Liver (tissue), 9 donors: Measurements from ENCODE around the gene LDAH. TPM values are rescaled to one million over a fixed set of nuclear protein-coding genes. Genes with fewer than 3 reads are reported as not detected.

Source experiments
- DNase-seq: peaks from one replicate; pipeline ENCODE4 v3.0.0-alpha.2; 2017; ENCODE audit warnings: low spot score
- H3K27ac ChIP-seq, 2 donors: one replicate each; pipeline ENCODE4 v1.7.0; 2013; ENCODE audit warnings: inconsistent platforms in 2 of 2, low read length in 2 of 2, control low read depth in 1 of 2, low read depth in 1 of 2, mild to moderate bottlenecking in 1 of 2
- H3K27me3 ChIP-seq, 4 donors: one replicate each; pipeline versions ENCODE4 v1.6.1 to v1.7.0; 2013; ENCODE audit warnings: low read length in 3 of 4, inconsistent platforms in 1 of 4, mild to moderate bottlenecking in 1 of 4, moderate library complexity in 1 of 4; ENCODE audit not compliant: control insufficient read depth in 4 of 4, insufficient read depth in 4 of 4
- H3K36me3 ChIP-seq, 4 donors: one replicate each; pipeline versions ENCODE4 v1.6.1 to v1.7.0; 2013; ENCODE audit warnings: low read length in 3 of 4, mild to moderate bottlenecking in 3 of 4, low read depth in 1 of 4, moderate library complexity in 1 of 4; ENCODE audit not compliant: control insufficient read depth in 4 of 4, insufficient read depth in 3 of 4
- H3K4me1 ChIP-seq, 4 donors: one replicate each; pipeline versions ENCODE4 v1.6.1 to v1.7.0; 2013; ENCODE audit warnings: low read length in 3 of 4, mild to moderate bottlenecking in 3 of 4, moderate library complexity in 1 of 4; ENCODE audit not compliant: control insufficient read depth in 4 of 4, insufficient read depth in 4 of 4
- H3K4me3 ChIP-seq, 3 donors: one replicate each; pipeline versions ENCODE4 v1.6.1 to v1.7.0; 2013; ENCODE audit warnings: low read length in 3 of 3, control low read depth in 1 of 3, low read depth in 1 of 3, mild to moderate bottlenecking in 1 of 3
- H3K9ac ChIP-seq, 2 donors: one replicate each; pipeline ENCODE4 v1.7.0; 2013; ENCODE audit warnings: low read length in 2 of 2, mild to moderate bottlenecking in 2 of 2, moderate library complexity in 2 of 2, control low read depth in 1 of 2, low read depth in 1 of 2
- H3K9me3 ChIP-seq, 4 donors: one replicate each; pipeline versions ENCODE4 v1.6.1 to v1.7.0; 2013; ENCODE audit warnings: low read length in 3 of 4; ENCODE audit not compliant: control insufficient read depth in 4 of 4
- EGR1 ChIP-seq, 2 donors: IDR thresholded peaks; 2 replicates each; pipeline ENCODE4 v1.6.1; 2016 to 2018; ENCODE audit warnings: antibody characterized with exemption in 2 of 2, low read depth in 2 of 2
- FOXA1 ChIP-seq: IDR thresholded peaks from 2 replicates; pipeline ENCODE4 v1.6.1; 2016; ENCODE audit warnings: antibody characterized with exemption
- FOXA2 ChIP-seq: IDR thresholded peaks from 2 replicates; pipeline ENCODE4 v1.6.1; 2016; ENCODE audit warnings: antibody characterized with exemption
- GABPA ChIP-seq, 2 donors: IDR thresholded peaks in 1 of 2; conservative IDR thresholded peaks in 1 of 2; 2 replicates each; pipeline ENCODE4 v1.6.1; 2016; ENCODE audit warnings: antibody characterized with exemption in 2 of 2, mild to moderate bottlenecking in 1 of 2, moderate library complexity in 1 of 2
- HNF4A ChIP-seq, 2 donors: conservative IDR thresholded peaks; 2 replicates each; pipeline ENCODE4 v1.6.1; 2016; ENCODE audit warnings: antibody characterized with exemption in 2 of 2, mild to moderate bottlenecking in 2 of 2
- HNF4G ChIP-seq: IDR thresholded peaks from 2 replicates; pipeline ENCODE4 v1.6.1; 2016; ENCODE audit warnings: antibody characterized with exemption
- JUND ChIP-seq, 2 donors: IDR thresholded peaks; 2 replicates each; pipeline ENCODE4 v1.6.1; 2016; ENCODE audit warnings: antibody characterized with exemption in 2 of 2
- NR2F2 ChIP-seq: IDR thresholded peaks from 2 replicates; pipeline ENCODE4 v1.6.1; 2016; ENCODE audit warnings: antibody characterized with exemption
- RAD21 ChIP-seq, 2 donors: IDR thresholded peaks; 2 replicates each; pipeline ENCODE4 v1.6.1; 2016; ENCODE audit warnings: antibody characterized with exemption in 2 of 2, mild to moderate bottlenecking in 2 of 2
- RXRA ChIP-seq, 2 donors: IDR thresholded peaks; 2 replicates each; pipeline ENCODE4 v1.6.1; 2017 to 2018; ENCODE audit warnings: antibody characterized with exemption in 2 of 2, mild to moderate bottlenecking in 1 of 2
- SP1 ChIP-seq: IDR thresholded peaks from 2 replicates; pipeline ENCODE4 v1.6.1; 2018; ENCODE audit warnings: antibody characterized with exemption, mild to moderate bottlenecking
- TAF1 ChIP-seq: conservative IDR thresholded peaks from 2 replicates; pipeline ENCODE4 v1.6.1; 2016; ENCODE audit warnings: antibody characterized with exemption, mild to moderate bottlenecking
- YY1 ChIP-seq: IDR thresholded peaks from 2 replicates; pipeline ENCODE4 v1.6.1; 2016; ENCODE audit warnings: antibody characterized with exemption, mild to moderate bottlenecking
- WGBS: extraction: QIAGEN DNeasy Blood & Tissue Kit; methylation state at CpG from one replicate; pipeline ENCODE4 v1.1.7; 2013; 5-methylcytosine and 5-hydroxymethylcytosine counted together
- polyA plus RNA-seq, 2 donors: library from polyadenylated mRNA; stranded (reverse) in 1 of 2; unstranded in 1 of 2; fragments of 200-250 nt in 1 of 2; fragments of >200 nt in 1 of 2; fragmentation: Nextera tagmentation in 1 of 2; extraction: Ambion mirVana in 1 of 2; gene quantifications; one replicate each; pipeline versions ENCODE4 v1.2.1 to v1.2.3, GENCODE V29; 2013 to 2015
- total RNA-seq, 2 donors: library from RNA; depleted of rRNA; stranded (reverse); fragments of >200 nt; gene quantifications; one replicate each; pipeline ENCODE4 v1.2.3, GENCODE V29; 2014
- TF ChIP-seq, protein P1 (sequence below): IDR thresholded peaks from 2 replicates; pipeline ENCODE4 v1.6.1; 2016; ENCODE audit warnings: antibody characterized with exemption
- TF ChIP-seq, protein P2 (sequence below): IDR thresholded peaks from 2 replicates; pipeline ENCODE4 v1.6.1; 2016; ENCODE audit warnings: antibody characterized with exemption
- TF ChIP-seq, protein P3 (sequence below): IDR thresholded peaks from 2 replicates; pipeline ENCODE4 v1.6.1; 2016; ENCODE audit warnings: antibody characterized with exemption, mild to moderate bottlenecking
- TF ChIP-seq, protein P4 (sequence below): fragments of 150-350 bp; IDR thresholded peaks from 2 replicates; pipeline ENCODE4 v1.5.1; 2017; ENCODE audit warnings: improper control_type of control experiment, low read depth, low read length; ENCODE audit not compliant: missing input control
- TF ChIP-seq, protein P5 (sequence below): IDR thresholded peaks from 2 replicates; pipeline ENCODE4 v1.6.1; 2016; ENCODE audit warnings: antibody characterized with exemption
- donor health status: healthy.
- donor health status: healthy.
- donor health status: healthy.
- donor health status: healthy.
- donor health status: healthy.

The LDAH gene
- total and polyA plus RNA-seq, 4 donors = 5.8 to 17.7 (median 9.7) TPM

DNA sequence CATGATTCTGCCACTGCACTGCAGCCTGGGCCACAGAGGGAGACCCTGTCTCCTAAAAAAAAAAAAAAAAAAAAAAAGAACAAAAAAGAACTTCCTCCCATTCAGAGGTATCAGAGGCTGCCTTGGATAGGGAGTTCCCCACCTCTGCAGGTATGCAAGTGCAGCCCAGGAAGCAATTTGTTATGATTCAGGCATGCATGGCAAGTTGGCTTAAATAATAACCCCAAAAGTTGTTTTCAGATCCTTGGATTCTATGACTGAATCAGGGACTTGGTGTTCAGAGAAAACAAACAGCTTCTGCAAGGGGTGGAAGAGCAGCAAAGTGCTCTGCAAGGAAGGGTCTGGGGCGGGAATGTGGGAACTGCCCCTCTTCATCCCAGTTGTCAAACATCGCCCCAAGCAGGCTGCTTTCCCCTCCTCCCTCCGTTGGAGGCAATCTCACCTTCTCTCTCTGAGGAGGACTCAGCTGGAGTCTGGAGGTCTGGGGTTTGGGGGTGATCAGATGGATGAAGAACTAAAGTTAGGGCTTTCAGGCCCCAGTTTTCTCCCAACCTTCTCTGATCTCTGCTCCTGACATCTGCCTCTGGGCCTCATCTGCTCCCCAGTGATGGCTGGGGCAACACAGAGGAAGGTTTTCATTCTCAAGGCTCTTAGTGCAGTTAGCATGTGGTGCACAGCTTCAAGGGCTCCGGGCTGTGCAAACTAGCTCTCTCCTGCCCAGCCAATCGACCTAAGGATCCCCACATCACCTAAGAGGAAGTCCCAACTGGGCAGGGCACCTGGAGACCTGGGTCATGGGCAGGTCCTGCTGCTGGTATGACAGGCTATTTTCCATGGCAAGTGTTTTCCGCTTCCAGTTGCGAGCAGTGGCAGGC is 159.5 kb downstream of the LDAH start:
- H3K27me3 ChIP-seq = no peaks in the 10 kb centered on the region
- no peak for DNase-seq

DNA sequence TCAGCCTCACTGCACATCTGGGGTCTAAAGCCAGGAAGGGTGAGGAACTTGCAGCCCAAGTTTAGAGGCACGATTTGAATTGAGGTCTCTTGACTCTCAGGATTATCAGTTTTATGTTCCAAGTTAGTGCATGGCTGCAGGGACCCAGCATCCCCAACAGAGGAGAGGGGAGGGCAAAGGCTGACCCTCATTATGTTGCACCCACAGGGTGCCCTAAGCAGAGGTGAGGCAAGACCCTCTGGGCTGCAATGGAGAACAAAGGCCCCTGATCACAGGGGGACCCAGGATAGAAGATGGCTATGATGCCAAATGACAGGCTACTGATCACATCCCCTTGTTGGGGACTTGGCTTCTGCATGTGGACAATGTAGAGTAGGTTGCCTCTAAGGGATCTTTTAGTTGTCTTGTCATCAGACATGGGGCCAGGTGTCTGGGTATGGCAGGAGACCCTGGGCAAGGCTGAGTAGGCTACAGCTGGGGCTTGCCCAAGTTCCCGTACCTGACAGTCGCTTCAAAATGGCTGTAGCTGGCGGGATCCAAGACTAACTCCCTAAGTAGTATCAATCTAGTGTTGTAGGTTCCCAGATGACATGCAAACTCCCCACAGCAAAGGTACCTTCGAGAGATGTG is 160.5 kb downstream of the LDAH start:
- DNase-seq = no peak
- H3K36me3 ChIP-seq = no peaks in the 10 kb centered on the region
- 83% methylated on average over 5 of the region's 5 CpGs for WGBS
- no peaks in the 10 kb centered on the region for H3K27me3 ChIP-seq
- H3K4me1 ChIP-seq = peaks cover 1 to 18% (median 9%) of the 10 kb centered on the region in 4 donors
- H3K27ac ChIP-seq = no peak overlapping the region
- no peak overlapping the region for H3K4me3 ChIP-seq
- no peak for TF ChIP-seq TAF1
- TF ChIP-seq NR2F2 = no peak
- no peak for TF ChIP-seq FOXA1
- TF ChIP-seq GABPA (IDR thresholded peaks at IDR 0.05 in 1 of 2, conservative IDR thresholded peaks at IDR 0.05 in 1 of 2) = no peak
- TF ChIP-seq, protein P1, sequence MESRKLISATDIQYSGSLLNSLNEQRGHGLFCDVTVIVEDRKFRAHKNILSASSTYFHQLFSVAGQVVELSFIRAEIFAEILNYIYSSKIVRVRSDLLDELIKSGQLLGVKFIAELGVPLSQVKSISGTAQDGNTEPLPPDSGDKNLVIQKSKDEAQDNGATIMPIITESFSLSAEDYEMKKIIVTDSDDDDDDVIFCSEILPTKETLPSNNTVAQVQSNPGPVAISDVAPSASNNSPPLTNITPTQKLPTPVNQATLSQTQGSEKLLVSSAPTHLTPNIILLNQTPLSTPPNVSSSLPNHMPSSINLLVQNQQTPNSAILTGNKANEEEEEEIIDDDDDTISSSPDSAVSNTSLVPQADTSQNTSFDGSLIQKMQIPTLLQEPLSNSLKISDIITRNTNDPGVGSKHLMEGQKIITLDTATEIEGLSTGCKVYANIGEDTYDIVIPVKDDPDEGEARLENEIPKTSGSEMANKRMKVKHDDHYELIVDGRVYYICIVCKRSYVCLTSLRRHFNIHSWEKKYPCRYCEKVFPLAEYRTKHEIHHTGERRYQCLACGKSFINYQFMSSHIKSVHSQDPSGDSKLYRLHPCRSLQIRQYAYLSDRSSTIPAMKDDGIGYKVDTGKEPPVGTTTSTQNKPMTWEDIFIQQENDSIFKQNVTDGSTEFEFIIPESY = no peak
- no peak for TF ChIP-seq RAD21 (IDR thresholded peaks at IDR 0.05)
- TF ChIP-seq, protein P2, sequence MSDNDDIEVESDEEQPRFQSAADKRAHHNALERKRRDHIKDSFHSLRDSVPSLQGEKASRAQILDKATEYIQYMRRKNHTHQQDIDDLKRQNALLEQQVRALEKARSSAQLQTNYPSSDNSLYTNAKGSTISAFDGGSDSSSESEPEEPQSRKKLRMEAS = no peak
- TF ChIP-seq, protein P3, sequence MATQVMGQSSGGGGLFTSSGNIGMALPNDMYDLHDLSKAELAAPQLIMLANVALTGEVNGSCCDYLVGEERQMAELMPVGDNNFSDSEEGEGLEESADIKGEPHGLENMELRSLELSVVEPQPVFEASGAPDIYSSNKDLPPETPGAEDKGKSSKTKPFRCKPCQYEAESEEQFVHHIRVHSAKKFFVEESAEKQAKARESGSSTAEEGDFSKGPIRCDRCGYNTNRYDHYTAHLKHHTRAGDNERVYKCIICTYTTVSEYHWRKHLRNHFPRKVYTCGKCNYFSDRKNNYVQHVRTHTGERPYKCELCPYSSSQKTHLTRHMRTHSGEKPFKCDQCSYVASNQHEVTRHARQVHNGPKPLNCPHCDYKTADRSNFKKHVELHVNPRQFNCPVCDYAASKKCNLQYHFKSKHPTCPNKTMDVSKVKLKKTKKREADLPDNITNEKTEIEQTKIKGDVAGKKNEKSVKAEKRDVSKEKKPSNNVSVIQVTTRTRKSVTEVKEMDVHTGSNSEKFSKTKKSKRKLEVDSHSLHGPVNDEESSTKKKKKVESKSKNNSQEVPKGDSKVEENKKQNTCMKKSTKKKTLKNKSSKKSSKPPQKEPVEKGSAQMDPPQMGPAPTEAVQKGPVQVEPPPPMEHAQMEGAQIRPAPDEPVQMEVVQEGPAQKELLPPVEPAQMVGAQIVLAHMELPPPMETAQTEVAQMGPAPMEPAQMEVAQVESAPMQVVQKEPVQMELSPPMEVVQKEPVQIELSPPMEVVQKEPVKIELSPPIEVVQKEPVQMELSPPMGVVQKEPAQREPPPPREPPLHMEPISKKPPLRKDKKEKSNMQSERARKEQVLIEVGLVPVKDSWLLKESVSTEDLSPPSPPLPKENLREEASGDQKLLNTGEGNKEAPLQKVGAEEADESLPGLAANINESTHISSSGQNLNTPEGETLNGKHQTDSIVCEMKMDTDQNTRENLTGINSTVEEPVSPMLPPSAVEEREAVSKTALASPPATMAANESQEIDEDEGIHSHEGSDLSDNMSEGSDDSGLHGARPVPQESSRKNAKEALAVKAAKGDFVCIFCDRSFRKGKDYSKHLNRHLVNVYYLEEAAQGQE = no peak
- no peak for TF ChIP-seq FOXA2
- TF ChIP-seq HNF4A (conservative IDR thresholded peaks at IDR 0.05) = no peak
- TF ChIP-seq SP1 = no peak
- no peak for TF ChIP-seq EGR1 (IDR thresholded peaks at IDR 0.05; ENCODE audit: low read depth in 2 of 2)
- TF ChIP-seq HNF4G = no peak
- no peak for TF ChIP-seq RXRA (IDR thresholded peaks at IDR 0.05)
- TF ChIP-seq YY1 = no peak
- TF ChIP-seq JUND (IDR thresholded peaks at IDR 0.05) = no peak
- TF ChIP-seq, protein P4, sequence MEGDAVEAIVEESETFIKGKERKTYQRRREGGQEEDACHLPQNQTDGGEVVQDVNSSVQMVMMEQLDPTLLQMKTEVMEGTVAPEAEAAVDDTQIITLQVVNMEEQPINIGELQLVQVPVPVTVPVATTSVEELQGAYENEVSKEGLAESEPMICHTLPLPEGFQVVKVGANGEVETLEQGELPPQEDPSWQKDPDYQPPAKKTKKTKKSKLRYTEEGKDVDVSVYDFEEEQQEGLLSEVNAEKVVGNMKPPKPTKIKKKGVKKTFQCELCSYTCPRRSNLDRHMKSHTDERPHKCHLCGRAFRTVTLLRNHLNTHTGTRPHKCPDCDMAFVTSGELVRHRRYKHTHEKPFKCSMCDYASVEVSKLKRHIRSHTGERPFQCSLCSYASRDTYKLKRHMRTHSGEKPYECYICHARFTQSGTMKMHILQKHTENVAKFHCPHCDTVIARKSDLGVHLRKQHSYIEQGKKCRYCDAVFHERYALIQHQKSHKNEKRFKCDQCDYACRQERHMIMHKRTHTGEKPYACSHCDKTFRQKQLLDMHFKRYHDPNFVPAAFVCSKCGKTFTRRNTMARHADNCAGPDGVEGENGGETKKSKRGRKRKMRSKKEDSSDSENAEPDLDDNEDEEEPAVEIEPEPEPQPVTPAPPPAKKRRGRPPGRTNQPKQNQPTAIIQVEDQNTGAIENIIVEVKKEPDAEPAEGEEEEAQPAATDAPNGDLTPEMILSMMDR = no peak
- TF ChIP-seq, protein P5, sequence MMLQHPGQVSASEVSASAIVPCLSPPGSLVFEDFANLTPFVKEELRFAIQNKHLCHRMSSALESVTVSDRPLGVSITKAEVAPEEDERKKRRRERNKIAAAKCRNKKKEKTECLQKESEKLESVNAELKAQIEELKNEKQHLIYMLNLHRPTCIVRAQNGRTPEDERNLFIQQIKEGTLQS = no peak
- H3K9ac ChIP-seq = no peak overlapping the region
- no peaks in the 10 kb centered on the region for H3K9me3 ChIP-seq

More for the DNA sequence above, 159.5 kb downstream of the LDAH start:
- TF ChIP-seq TAF1 = no peak
- TF ChIP-seq FOXA2 = no peak
- TF ChIP-seq RXRA (IDR thresholded peaks at IDR 0.05) = no peak
- TF ChIP-seq, protein P2 = no peak
- TF ChIP-seq HNF4G = no peak
- TF ChIP-seq EGR1 (IDR thresholded peaks at IDR 0.05; ENCODE audit: low read depth in 2 of 2) = no peak
- Histone ChIP-seq H3K4me1 (peaks cover 4 to 24% (median 17%) of the 10 kb centered on the region in 4 donors), H3K9me3 (no peaks in the 10 kb centered on the region), H3K36me3 (no peaks in the 10 kb centered on the region), H3K9ac (no peak overlapping the region), H3K27ac (no peak overlapping the region), H3K4me3 (no peak overlapping the region)
- 73% methylated on average over 7 of the region's 7 CpGs for WGBS
